GM23338 (cell line): ENCODE data around the gene CAPN10. TPM values are rescaled to one million over a fixed set of nuclear protein-coding genes. Genes with fewer than 3 reads are reported as not detected.
A peak's percentile ranks its signal among the peaks of the same experiment; 100 is the strongest.

ENCODE experiments used
- ATAC-seq: fragments of 200-7000 bp; cut with Tn5 transposase; 3 replicates; pipeline ENCODE4 v1.9.1; 2020
- DNase-seq: peaks from one replicate; pipeline ENCODE4 v3.0.0-alpha.2; 2015; ENCODE audit warnings: low spot score
- H2AFZ ChIP-seq: fragments of 200-600 bp; sonication (generic); 2 replicates; pipeline ENCODE4 v1.8.0; 2016; ENCODE audit warnings: antibody characterized with exemption, mild to moderate bottlenecking, moderate library complexity
- H3F3A ChIP-seq: fragments of 200-600 bp; sonication (generic); replicated peaks from 2 replicates; pipeline ENCODE4 v1.8.0; 2017; ENCODE audit warnings: antibody characterized with exemption, mixed run types, low read depth
- H3K27ac ChIP-seq: fragments of 200-600 bp; sonication (generic); 2 replicates; pipeline ENCODE4 v1.6.1; 2016; ENCODE audit warnings: low read depth
- H3K27me3 ChIP-seq: fragments of 200-600 bp; sonication (generic); 2 replicates; pipeline ENCODE4 v1.8.0; 2016; ENCODE audit warnings: mild to moderate bottlenecking, mixed run types, moderate library complexity; ENCODE audit not compliant: insufficient read depth
- H3K36me3 ChIP-seq: fragments of 200-600 bp; sonication (generic); 2 replicates; pipeline ENCODE4 v1.8.0; 2016; ENCODE audit warnings: mild to moderate bottlenecking; ENCODE audit not compliant: insufficient read depth
- H3K4me1 ChIP-seq: fragments of 200-600 bp; sonication (generic); 2 replicates; pipeline ENCODE4 v1.8.0; 2016; ENCODE audit warnings: mild to moderate bottlenecking, moderate library complexity; ENCODE audit not compliant: insufficient read depth
- H3K4me2 ChIP-seq: fragments of 200-600 bp; sonication (generic); 2 replicates; pipeline ENCODE4 v1.7.1; 2017; ENCODE audit warnings: mixed run types
- H3K4me3 ChIP-seq: fragments of 200-600 bp; sonication (generic); 2 replicates; pipeline ENCODE4 v1.6.1; 2016; ENCODE audit warnings: mixed run types
- H3K79me2 ChIP-seq: fragments of 200-600 bp; sonication (generic); replicated peaks from 2 replicates; pipeline ENCODE4 v1.8.0; 2017; ENCODE audit warnings: mild to moderate bottlenecking; ENCODE audit not compliant: insufficient read depth
- H3K9me2 ChIP-seq: fragments of 200-600 bp; sonication (generic); 2 replicates; pipeline ENCODE4 v1.8.0; 2017; ENCODE audit not compliant: insufficient read depth
- H4K20me1 ChIP-seq: fragments of 200-600 bp; sonication (generic); replicated peaks from 2 replicates; pipeline ENCODE4 v1.8.0; 2017; ENCODE audit warnings: mild to moderate bottlenecking; ENCODE audit not compliant: insufficient read depth
- H3K27ac Mint-ChIP-seq: 2 replicates; pipeline ENCODE4 v1.8.0; 2020; ENCODE audit warnings: inconsistent platforms, mild to moderate bottlenecking, moderate library complexity, mixed read lengths
- H3K27me3 Mint-ChIP-seq: 3 replicates; pipeline ENCODE4 v1.8.0; 2022; ENCODE audit warnings: low read depth, mild to moderate bottlenecking, moderate library complexity, mixed read lengths, inconsistent platforms; ENCODE audit not compliant: insufficient read depth, poor library complexity
- H3K36me3 Mint-ChIP-seq: 3 replicates; pipeline ENCODE4 v1.8.0; 2021; ENCODE audit warnings: low read depth, mild to moderate bottlenecking, inconsistent platforms, moderate library complexity, mixed read lengths
- H3K4me1 Mint-ChIP-seq: 3 replicates; pipeline ENCODE4 v1.8.0; 2020; ENCODE audit warnings: mild to moderate bottlenecking, inconsistent platforms, mixed read lengths
- H3K4me3 Mint-ChIP-seq: 3 replicates; pipeline ENCODE4 v1.8.0; 2021; ENCODE audit warnings: moderate library complexity, mild to moderate bottlenecking, inconsistent platforms, mixed read lengths
- H3K9me3 Mint-ChIP-seq: 3 replicates; pipeline ENCODE4 v1.8.0; 2020; ENCODE audit warnings: moderate library complexity, mild to moderate bottlenecking, inconsistent platforms, mixed read lengths
- CREB1 ChIP-seq: fragments of 250-450 bp; sonication (Bioruptor Pico); IDR thresholded peaks from 2 replicates; pipeline ENCODE4 v1.5.0; 2020; ENCODE audit warnings: low read depth, mild to moderate bottlenecking, moderate library complexity
- CTCF ChIP-seq, 2 experiments: fragments of 200-600 bp in 1 of 2; sonication (generic) in 1 of 2; conservative IDR thresholded peaks; 2 replicates each; pipeline versions ENCODE4 v1.5.1 to v1.6.1; 2016 to 2017; ENCODE audit warnings: antibody characterized with exemption in 2 of 2, low read depth in 2 of 2, mild to moderate bottlenecking in 2 of 2, moderate library complexity in 1 of 2
- ETS1 ChIP-seq: IDR thresholded peaks from 2 replicates; pipeline ENCODE4 v1.6.1; 2016; ENCODE audit warnings: antibody characterized with exemption
- EZH2 ChIP-seq: fragments of 200-600 bp; sonication (generic); IDR thresholded peaks from one replicate; pipeline ENCODE4 v1.8.0; 2017; ENCODE audit warnings: antibody characterized with exemption, mild to moderate bottlenecking, low read depth; ENCODE audit not compliant: unreplicated experiment
- EZH2phosphoT487 ChIP-seq: fragments of 200-600 bp; sonication (generic); IDR thresholded peaks from one replicate; pipeline ENCODE4 v1.8.1; 2018; ENCODE audit warnings: antibody characterized with exemption; ENCODE audit not compliant: unreplicated experiment
- JUNB ChIP-seq: IDR thresholded peaks from one replicate; pipeline ENCODE4 v1.6.1; 2016; ENCODE audit warnings: antibody characterized with exemption; ENCODE audit not compliant: unreplicated experiment
- NANOG ChIP-seq: IDR thresholded peaks from 2 replicates; pipeline ENCODE4 v1.6.1; 2016; ENCODE audit warnings: antibody characterized with exemption, borderline replicate concordance
- POLR2AphosphoS5 ChIP-seq: IDR thresholded peaks from 2 replicates; pipeline ENCODE4 v1.6.1; 2016; ENCODE audit warnings: antibody characterized with exemption, low read depth
- REST ChIP-seq: IDR thresholded peaks from one replicate; pipeline ENCODE4 v1.6.1; 2018; ENCODE audit warnings: antibody characterized with exemption; ENCODE audit not compliant: unreplicated experiment
- STAT1 ChIP-seq: IDR thresholded peaks from one replicate; pipeline ENCODE4 v1.6.1; 2016; ENCODE audit warnings: antibody characterized with exemption; ENCODE audit not compliant: unreplicated experiment
- ZNF114 ChIP-seq: fragments of 250-450 bp; sonication (Bioruptor Pico); IDR thresholded peaks from 2 replicates; pipeline ENCODE4 v1.5.0; 2020; ENCODE audit warnings: mild to moderate bottlenecking, moderate library complexity
- ZNF331 ChIP-seq: fragments of 250-450 bp; sonication (Bioruptor Pico); IDR thresholded peaks from 2 replicates; pipeline ENCODE4 v1.5.0; 2020; ENCODE audit warnings: low read depth, mild to moderate bottlenecking, moderate library complexity
- ZNF462 ChIP-seq: fragments of 250-450 bp; sonication (Bioruptor Pico); IDR thresholded peaks from 2 replicates; pipeline ENCODE4 v1.5.0; 2020; ENCODE audit warnings: mild to moderate bottlenecking, moderate library complexity
- polyA plus RNA-seq: library from polyadenylated mRNA; unstranded; fragments of >200 nt; fragmentation: Nextera tagmentation; extraction: Ambion mirVana; gene quantifications from 2 replicates; pipeline ENCODE4 v1.2.1, GENCODE V29; 2016
- total RNA-seq: library from RNA; depleted of rRNA; stranded (reverse); fragments of >200 nt; shearing (Covaris generic); gene quantifications from 2 replicates; pipeline ENCODE4 v1.2.3, GENCODE V29; 2014

The CAPN10 gene
- total and polyA plus RNA-seq, 2 experiments from 2014 or later, result 30.2 to 59.8 TPM

DNA sequence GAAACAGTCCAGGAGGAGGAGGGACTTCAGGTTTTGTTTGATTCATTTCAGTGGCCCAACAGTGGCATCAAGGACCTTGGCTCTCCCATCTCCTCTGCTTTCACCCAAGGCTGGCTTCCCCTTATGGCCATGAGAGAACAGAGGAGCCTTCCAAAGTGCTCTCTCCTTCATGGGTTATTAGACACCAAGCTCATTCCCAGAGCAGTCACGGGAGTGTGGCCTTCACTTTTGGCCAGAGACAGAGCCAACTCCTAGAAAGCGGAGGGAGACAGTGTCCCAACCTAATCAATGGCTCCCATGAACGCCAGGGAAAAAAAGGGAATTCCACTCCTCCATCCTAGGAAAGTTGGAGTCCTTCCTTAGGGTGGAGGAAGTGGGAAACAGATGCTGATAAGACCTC, 27.2 kb upstream of the CAPN10 start:
- Histone ChIP-seq H3K4me3 (peak overlapping the region; percentile 81), H3K36me3 (no peaks in the 10 kb centered on the region), H3F3A (0 out of 2 replicates have a peak, but pooled peaks cover 5% of the 10 kb centered on the region), H3K4me1 (peaks cover 15% of the 10 kb centered on the region), H3K79me2 (peaks cover 9% of the 10 kb centered on the region; the same call in 1 of the 2 replicates), H3K27me3 (peaks cover 24% of the 10 kb centered on the region), H3K27ac (no peak overlapping the region), H3K4me2 (peak overlapping the region; percentile 69; the same call in 1 of the 2 replicates), H2AFZ (no peak overlapping the region), H3K9me2 (peaks cover 6% of the 10 kb centered on the region), H4K20me1 (no peaks in the 10 kb centered on the region)
- Mint-ChIP-seq H3K4me3 (peak overlapping the region; percentile 71; the same call in 2 of the 3 replicates), H3K4me1 (peaks cover 26% of the 10 kb centered on the region), H3K9me3 (no peaks in the 10 kb centered on the region; the same call in 2 of the 3 replicates), H3K27me3 (peaks cover 32% of the 10 kb centered on the region), H3K36me3 (peaks cover 9% of the 10 kb centered on the region; the same call in 2 of the 3 replicates), H3K27ac (no peak overlapping the region)
- no peak for DNase-seq
- ATAC-seq, result no peak
- TF ChIP-seq ETS1, result no peak
- no peak for TF ChIP-seq JUNB
- no peak for TF ChIP-seq STAT1
- TF ChIP-seq REST, result no peak
- no peak for TF ChIP-seq ZNF114
- TF ChIP-seq NANOG, result no peak
- no peak for TF ChIP-seq CTCF (conservative IDR thresholded peaks at IDR 0.05; ENCODE audit: low read depth in 2 of 2)
- no peak for TF ChIP-seq POLR2AphosphoS5
- TF ChIP-seq ZNF462 (CRISPR knock-in tag), result no peak
- TF ChIP-seq CREB1, result no peak
- TF ChIP-seq ZNF331 (CRISPR knock-in tag), result no peak
- TF ChIP-seq EZH2, result no peak
- no peak for TF ChIP-seq EZH2phosphoT487
